GM11168 (cell line): ENCODE results near the gene HSF5.
"Not testable (repeated sequence)": the region's sequence is repeated elsewhere in the genome, so short reads cannot be mapped to it uniquely, and the experiment has no call there.

Experiments used
- in situ Hi-C: fragments of 300-500 bp; cut with MboI; formaldehyde crosslinking; loops from one replicate; pipeline ENCODE4 v1.12.0; 2022; ENCODE audit warnings: low sequenced_read_pairs; ENCODE audit not compliant: unreplicated experiment

HSF5 gene

DNA sequence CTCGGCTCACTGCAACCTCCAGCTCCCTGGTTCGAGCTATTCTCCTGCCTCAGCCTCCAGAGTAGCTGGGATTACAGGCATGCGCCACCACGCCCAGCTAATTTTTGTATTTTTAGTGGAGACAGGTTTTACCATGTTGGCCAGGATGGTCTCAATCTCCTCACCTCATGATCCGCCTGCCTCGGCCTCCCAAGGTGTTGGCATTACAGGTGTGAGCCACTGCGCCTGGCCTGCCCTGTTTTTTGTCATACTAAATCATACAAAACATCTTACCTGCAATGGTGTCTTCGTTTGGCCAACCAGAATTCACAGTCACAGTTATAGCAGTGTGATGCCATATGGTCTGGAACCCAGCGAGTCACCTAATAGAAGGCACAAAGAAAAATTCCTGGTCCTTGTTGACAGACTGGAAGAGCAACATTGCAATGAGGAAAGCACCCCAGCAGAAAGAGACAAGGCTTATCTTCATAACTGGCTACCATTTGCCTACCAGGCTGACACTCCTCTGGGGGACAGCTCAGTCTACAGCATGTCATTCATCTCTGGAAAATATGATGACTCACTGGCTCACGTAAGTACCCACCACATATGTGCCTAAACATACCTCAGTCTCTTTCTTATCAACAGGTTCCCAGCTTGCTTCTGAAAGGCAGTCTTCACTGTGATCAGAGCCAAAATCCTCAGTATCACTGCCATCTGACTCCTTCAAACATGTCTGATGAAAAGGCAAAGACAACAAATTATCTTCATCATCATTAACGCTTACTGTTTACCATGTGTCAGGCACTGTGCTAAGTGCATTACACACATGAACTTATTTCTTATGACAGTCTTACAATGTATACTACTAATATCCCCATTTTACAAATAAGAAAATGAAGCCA, 4.3 kb upstream of the HSF5 start:
- in situ Hi-C loops: no loop called here

DNA sequence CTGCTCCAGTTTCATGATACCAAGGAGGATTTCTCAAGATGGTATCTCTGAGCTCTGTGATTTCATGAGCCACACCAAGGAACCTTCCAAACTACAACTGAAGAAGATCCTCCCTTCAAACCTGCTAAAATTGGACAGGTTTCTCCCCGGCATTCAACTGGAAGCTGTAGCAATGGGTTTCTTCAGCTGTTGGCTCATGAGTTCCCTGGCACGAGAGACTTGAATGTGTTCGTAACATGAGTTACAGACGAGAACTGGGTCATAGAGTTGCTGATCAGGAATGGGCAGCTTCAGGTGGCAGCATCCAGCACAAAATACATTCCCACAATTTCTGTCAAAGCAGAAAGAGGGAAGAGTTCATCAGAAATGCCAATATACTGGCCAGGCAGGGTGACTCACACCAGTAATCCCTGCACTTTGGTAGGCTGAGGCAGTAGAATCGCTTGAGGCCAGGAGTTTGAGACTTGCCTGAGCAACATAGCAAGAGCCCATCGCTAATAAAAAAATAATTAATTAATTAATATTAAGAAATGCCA, 3.4 kb upstream of the HSF5 start:
- in situ Hi-C loops: no loop called here

DNA sequence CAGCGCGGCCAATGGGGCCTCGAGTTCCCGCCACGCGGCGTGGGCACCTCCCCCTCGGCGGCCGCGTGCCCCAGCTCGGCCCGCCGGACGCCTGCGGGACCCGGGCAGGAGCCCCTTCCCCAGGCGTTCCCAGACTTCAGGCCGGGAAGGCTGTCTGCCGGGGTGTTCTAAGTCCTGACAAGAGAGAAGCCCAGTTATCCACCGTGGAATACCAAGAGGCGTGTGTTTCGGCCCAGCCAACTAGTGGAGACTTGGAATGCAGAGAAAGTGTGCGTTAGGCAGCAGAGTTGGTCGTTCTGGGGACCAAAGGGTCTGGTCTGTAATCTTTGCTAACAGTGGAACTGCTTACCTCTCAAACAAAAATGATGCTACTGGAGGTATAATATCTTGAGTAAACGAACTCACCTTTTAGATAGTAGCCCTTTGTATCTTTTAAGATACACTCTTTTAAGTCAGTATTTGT, 251 bp upstream of the HSF5 start:
- in situ Hi-C loops: no loop called here

DNA sequence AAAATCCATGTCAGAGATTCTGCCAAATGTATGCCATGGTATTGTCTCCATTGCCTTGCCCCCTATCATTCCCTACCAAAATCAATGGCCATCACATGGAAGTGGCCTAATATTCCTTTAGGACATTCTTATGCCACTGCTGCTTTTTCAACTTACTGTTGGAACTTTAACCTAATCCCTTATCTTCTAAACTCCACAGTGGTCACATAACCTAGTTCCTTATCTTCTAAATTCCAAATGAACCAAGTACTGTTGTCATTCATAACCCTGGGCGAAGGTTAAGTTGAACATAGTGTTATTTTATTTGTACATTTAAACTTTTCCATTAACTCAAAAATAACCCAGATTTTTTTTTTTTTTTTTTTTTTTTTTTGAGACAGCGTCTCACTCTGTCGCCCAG, 3.6 kb downstream of the HSF5 start:
- in situ Hi-C loops: no loop called here

DNA sequence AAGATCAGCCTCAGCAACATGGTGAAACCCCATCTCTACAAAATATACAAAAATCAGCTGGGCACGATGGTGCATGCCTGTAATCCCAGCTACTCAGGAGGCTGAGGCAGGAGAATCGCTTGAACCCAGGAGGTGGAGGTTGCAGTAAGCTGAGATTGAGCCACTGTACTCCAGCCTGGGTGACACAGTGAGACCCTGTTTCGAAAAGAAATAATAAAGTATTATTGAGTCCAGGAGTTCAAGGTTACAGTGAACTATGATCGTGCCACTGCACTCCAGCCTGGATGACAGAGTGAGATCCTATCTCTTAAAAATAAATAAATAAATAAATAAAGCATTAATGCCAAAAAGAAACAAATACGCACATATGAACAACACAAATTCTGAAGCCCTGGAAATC, 6.4 kb downstream of the HSF5 start:
- in situ Hi-C loops: not testable (repeated sequence)

DNA sequence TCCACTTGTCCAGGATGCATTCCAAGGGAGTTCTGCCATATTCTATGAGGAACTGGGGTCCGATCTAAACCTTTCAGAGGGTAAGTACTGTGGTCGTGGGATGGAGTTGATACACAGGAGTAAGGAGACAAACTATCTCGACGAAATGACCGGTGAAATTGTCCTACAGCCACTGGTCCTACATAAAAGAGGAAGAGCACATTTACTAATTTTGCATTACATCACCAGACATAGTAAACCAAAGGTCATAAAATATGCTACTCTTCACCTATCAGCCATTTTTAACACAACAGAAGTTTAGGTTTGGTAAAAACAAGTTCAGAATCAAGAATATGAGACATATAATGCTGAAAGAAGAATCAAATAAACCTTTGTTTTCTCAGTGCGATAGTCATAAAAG, 8.1 kb downstream of the HSF5 start:
- in situ Hi-C loops: no loop called here

DNA sequence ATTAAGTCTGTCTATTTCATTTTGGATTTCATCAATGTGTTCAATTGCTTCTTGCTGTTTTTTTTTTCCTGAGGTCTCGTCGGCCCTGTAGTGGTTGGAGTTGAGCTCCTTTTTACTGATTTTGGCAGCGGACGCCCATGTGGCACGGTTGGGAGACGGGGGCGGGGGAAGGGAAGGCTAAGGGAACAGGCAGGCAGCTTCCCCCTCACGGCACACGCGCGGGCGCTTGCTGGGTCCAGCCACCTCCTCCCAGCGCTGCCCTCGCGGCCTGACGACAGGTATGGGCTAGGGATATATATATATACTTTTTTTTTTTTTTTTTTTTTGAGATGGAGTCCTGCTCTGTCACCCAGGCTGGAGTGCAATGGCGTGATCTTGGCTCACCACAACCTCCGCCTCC, 11.4 kb downstream of the HSF5 start:
- in situ Hi-C loops: no loop called here

DNA sequence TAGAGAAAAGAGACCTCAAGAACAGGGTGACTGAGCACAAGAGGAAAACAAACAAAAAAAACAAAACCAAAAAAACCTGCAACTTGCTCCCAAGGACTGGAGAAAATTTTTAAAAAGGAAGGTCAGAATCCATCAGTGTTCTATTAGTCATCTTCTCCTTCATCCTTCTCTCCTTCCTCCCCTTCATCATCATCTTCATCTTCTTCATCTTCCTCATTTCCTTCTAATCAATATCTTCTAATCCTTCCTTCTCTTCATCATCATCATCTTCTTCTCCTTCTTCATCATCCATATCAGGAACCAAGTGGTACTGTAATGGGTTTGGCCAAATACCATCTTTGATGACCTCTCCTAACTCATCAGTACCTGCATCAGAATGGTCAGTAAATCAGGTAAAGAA, 12.2 kb downstream of the HSF5 start:
- in situ Hi-C loops: no loop called here

DNA sequence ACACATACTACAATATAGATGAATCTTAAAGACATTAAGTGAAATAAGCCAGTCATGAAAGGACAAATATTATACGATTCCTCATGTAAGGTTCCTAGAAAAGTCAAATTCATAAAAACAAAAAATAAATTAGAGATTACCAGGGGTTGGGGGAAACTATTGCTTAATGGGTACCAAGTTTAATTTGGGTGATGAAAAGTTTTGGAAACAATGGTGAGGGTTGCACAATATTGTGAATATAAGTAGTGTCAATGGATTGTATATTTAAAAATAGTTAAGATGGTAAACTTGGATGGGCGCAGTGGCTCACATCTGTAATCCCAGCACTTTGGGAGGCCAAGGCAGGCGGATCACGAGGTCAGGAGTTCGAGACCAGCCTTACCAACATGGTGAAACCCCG, 17.9 kb downstream of the HSF5 start:
- in situ Hi-C loops: no loop called here

DNA sequence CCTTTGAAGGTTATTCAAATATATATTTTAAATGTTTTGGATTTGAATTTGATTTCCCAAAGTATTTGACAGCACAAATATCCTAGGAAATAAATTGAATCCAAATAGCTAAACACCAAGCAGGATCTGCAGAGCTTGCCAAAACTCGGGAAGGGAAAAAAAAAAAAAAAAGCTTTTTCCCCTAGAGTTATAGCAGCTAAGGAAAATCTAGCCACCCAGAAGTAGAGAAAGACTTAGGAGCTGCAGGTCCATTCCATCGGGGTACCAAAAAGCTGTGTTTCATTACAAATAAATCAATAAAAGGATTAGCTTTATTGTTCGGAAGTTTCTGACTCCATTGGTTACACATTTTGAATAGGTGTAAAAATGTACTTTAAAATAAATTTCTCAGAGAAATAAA, 19.3 kb downstream of the HSF5 start:
- in situ Hi-C loops: no loop called here

DNA sequence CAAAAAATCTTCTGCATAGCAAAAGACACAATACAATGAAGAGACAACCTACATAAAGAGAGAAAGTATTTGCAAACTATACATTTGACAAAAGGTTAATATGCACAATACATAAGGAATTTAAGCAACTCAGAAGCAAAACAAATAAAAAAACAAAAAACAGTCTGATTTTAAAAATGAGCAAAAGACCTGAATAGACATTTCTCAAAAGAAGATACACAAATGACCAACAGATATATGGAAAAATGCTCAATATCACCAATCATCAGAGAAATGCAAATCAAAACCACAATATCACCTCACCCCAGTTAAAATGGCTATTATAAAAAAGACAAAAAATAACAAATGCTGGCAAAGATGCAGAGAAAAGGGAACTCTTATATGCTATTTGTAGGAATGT, 32.7 kb downstream of the HSF5 start:
- in situ Hi-C loops: no loop called here

DNA sequence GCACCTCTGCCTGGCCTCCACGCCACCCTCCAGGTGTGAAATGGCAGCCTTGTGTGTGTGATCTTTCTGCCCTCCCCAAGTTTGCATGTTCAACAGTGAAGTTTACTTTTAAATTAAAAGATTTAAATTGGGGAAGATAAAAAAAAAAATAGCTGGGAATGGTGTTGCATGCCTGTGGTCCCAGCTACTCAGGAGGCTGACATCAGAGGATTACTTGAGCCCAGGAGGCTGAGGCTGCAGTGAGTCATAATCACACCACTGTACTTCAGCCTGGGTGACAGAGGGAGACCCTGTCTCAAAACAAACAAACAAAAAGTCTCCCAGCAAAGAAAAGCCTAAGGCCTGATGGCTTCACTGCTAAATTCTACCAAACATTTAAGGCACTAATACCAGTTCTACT, 35.5 kb downstream of the HSF5 start:
- in situ Hi-C loops: no loop called here

DNA sequence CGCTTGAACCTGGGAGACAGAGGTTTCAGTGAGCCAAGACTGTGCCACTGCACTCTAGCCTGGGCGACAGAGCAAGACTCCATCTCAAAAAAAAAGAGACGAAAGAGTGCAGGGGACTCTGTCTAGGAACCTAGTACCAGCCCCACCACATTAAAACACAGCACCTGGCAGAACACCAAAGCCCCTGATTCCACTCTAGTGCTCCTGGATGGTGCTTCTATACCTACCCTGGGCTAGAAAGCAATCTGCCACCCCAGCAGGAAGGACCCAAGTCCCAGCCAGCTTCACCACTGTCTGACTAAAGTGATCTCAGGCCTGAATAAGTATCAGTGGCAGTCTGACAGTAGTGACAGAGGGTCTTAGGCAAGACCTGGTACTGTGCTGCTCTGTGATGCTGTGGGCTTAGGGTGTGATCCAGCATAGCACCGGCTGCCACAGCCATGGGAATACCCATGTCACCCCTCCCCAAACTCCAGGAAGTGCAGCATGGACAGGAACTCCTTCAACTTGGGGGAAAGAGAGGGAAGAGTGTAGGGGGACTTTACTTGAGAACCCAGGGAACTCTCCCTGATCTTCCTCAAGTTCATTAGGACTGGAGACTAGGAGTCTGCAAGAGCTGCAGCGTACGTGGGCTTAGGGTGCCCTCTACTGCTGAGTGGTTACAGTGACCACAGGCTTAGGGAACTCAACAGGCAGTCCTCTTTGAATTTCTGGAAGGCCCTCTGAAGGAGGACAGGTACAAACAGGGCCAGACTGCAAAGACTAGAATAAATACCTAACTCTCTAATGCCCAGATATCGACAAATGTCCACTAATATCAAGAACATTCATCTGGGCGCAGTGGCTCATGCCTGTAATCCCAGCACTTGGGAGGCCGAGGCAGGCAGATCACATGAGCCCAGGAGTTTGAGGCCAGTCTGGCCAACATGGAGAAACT, 40.9 kb downstream of the HSF5 start:
- in situ Hi-C loops: no loop called here

DNA sequence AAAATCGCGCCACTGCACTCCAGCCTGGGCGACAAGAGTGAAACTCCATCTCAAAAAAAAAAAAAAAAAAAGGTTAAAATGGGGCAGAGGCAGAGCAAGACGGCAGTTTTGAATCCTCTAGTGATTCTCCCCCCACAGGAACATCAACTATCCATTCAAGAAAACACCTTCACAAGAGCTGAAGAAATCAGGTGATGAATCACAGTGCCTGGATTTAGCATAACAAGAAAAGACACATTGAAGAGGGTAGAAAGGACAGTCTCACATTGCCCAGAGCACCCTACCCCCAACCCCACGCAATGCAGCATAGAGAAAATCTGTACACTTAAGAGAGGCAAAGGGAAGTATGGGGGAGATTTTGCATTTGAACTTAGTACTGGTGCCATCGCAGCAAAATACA, 42.1 kb downstream of the HSF5 start:
- in situ Hi-C loops: no loop called here

DNA sequence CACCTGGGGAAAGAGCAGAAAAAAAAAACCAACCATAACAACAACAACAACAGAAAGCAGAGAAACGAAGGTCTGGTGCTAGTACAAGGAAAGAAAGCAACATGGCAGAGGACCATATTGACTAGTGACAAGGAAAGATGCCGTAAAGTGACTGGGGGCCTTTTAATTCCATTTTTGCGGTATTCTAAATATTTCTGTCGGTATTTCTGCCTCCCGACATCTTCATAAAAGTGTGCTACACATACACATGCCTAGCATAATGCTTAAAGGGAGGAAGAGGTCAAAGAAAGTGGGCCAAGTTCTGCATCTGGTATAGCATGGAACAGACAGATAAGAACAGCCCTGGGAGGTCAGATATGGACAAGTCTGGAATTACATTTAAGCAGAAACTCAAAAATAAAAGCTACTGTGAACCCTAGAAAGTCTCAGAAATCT, 51.4 kb downstream of the HSF5 start:
- in situ Hi-C loops: no loop called here

DNA sequence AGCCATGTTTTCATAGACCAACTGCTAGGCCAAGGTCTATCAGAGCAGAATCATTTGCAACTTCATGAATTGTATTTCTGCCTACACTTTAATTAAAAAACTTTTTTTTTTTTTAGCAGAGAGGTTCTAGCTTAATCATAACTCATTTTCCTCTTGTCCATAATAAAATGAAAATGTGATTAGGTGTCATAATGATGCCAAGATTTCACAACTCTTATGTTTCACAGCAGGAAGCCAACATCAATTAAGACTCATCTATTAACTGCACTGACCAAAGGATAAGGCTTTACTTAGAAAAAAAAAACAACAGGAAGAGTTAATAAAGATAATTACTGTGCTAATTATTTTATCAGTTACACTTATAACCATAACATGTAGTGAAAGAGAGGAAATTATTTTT, 52.0 kb downstream of the HSF5 start:
- in situ Hi-C loops: no loop called here

DNA sequence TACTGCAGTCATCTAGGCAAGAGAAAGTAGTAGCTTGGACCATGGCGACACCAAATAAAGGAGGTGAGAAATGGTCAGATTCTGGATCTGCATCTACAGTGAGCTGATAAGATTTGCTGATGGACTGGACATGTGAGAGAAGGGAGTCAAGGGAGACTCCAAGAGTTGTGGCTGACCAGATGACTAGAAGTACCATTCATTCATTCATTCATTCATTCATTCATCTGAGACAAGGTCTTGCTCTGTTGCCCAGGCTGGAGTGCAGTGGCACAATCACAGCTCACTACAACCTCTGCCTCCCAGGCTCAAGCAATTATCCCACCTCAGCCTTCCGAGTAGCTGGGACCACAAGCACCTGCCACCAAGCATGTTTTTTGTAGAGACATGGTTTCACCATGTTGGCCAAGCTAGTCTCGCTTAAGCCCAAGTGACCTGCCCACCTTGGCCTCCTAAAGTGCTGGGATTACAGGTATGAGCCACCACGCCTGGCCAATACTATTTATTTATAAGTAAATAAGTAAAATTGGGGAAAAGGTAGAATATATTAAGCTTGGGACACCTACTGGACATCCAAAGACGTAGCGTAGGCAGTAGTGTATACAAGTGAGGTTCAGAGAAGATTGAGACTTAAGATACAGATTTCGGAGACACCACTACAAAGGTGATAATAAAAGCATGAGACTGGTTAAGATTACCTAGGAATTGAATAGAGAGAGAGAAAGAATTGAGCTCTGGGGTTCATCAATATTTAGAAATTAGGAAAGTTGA, 55.2 kb downstream of the HSF5 start:
- in situ Hi-C loops: no loop called here

DNA sequence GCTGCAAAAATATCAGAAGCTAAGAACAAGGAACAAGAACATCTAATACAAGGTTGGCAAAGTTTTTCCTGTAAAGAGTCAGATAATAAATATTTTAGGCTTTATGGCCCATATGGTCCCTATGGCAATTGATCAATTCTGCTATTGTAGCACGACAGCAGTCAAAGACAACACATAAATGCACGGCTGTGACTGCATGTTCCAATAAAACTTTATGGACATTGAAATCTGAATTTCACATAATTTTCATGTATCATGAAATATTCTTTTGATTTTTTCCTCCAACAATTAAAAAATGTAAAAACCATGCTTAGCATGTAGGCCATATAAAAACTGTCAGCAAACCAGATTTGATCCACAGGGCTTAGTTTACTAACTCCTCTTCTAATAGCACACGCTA, 60.4 kb downstream of the HSF5 start:
- in situ Hi-C loops: loop anchor here (10.0 kb wide), 1 partner anchor 113 kb away; no protein-coding TSS in a partner anchor

DNA sequence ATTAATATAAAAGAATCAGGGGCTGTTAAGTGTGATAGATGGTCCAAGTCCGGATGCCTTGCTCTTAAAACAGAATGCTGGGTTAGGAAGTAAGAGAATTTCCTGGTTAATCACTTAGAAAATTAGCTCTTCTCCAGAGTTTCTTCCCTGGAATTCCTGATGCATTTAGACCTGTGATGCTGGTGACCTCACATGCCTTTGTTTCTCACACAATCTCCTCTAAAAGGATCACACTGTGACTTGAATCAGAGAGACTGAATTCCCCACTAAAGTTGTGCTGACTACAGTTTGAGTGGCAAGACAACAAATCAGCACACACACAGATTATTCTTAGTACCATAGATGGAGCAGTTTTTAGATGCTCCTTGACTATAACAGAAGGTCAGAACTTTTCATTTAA, 66.5 kb downstream of the HSF5 start:
- in situ Hi-C loops: loop anchor here (10.0 kb wide), 1 partner anchor 107 kb away; no protein-coding TSS in a partner anchor

DNA sequence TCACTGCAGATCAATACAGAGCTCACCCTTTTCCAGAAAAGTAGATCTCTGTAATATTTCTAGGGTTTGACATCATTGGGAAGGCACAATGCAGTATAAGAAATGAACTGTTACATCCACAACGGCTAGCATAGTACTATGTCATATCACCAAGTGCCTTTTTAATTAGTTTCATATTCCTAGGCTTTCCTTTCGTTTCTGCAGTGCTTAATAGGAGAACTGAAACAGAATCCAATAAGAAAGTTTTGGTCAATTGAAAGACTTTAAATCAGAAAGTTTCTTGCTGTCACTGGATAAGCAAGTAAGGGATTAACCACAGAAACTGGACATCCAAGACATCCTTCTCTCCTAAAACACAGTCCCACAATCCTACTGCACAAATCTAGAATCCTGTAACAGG, 67.4 kb downstream of the HSF5 start:
- in situ Hi-C loops: loop anchor here (10.0 kb wide), 1 partner anchor 106 kb away; no protein-coding TSS in a partner anchor
